IPS-11a (cell line): ENCODE data around the gene NAT16.
A peak's percentile ranks its signal among the peaks of the same experiment; 100 is the strongest.
"Not testable (repeated sequence)": the region's sequence is repeated elsewhere in the genome, so short reads cannot be mapped to it uniquely, and the experiment has no call there.

Source experiments
- H3K4me3 ChIP-seq: one replicate; pipeline ENCODE4 v1.5.1; 2013; ENCODE audit warnings: low read depth, low read length, control low read depth

The NAT16 gene

GRCh38 chr7:101161692-101162471, 18.2 kb downstream of the NAT16 start:
- no peak overlapping the region for H3K4me3 ChIP-seq

- H3K4me3 ChIP-seq, result no peak overlapping the region
These were observed 19.2 kb downstream of the NAT16 start for GRCh38 chr7:101160910-101161309.

- H3K4me3 ChIP-seq, result no peak overlapping the region
These were observed 20.1 kb downstream of the NAT16 start for GRCh38 chr7:101159696-101160674.

- no peak overlapping the region for H3K4me3 ChIP-seq
These were observed 23.1 kb downstream of the NAT16 start for GRCh38 chr7:101156866-101157589.

- no peak overlapping the region for H3K4me3 ChIP-seq
These were observed 23.8 kb downstream of the NAT16 start for GRCh38 chr7:101156277-101156676.

- peak overlapping the region; percentile 51 for H3K4me3 ChIP-seq
These were observed 24.8 kb downstream of the NAT16 start for GRCh38 chr7:101155303-101155702.

- H3K4me3 ChIP-seq, result peak overlapping the region; percentile 51
These were observed 25.4 kb downstream of the NAT16 start for GRCh38 chr7:101154693-101155102.

- peak within 1 kb of the TSS; percentile 51 for H3K4me3 ChIP-seq
These were observed 26.0 kb downstream of the NAT16 start, which contains the start of gene AP1S1 for GRCh38 chr7:101153969-101154692. Gene AP1S1 (plus strand): TSS chr7:101154476. CDS start chr7:101154515, 39 bp downstream.

GRCh38 chr7:101151908-101152651, 28.0 kb downstream of the NAT16 start:
- H3K4me3 ChIP-seq, result no peak overlapping the region

- H3K4me3 ChIP-seq, result no peak overlapping the region
These were observed 39.2 kb downstream of the NAT16 start for GRCh38 chr7:101140746-101141382.

- no peak overlapping the region for H3K4me3 ChIP-seq
These were observed 39.8 kb downstream of the NAT16 start for GRCh38 chr7:101140339-101140699.

GRCh38 chr7:101138213-101138870, 41.8 kb downstream of the NAT16 start:
- H3K4me3 ChIP-seq, result no peak overlapping the region

GRCh38 chr7:101137651-101138212, 42.4 kb downstream of the NAT16 start:
- no peak overlapping the region for H3K4me3 ChIP-seq

- no peak overlapping the region for H3K4me3 ChIP-seq
These were observed 45.6 kb downstream of the NAT16 start for GRCh38 chr7:101134399-101134980.

- H3K4me3 ChIP-seq, result no peak overlapping the region
These were observed 46.3 kb downstream of the NAT16 start for GRCh38 chr7:101133621-101134398.

GRCh38 chr7:101132626-101133600, 47.2 kb downstream of the NAT16 start:
- not testable (repeated sequence) for H3K4me3 ChIP-seq
